ENCODE data around the gene GMDS. TPM values are rescaled to one million over a fixed set of nuclear protein-coding genes. Genes with fewer than 3 reads are reported as not detected.

The GMDS gene
- total and polyA plus RNA-seq, 2 of the 8 experiments (the other 6 are each of a cell fraction or from before 2014, with no cell fraction given): 16.8 to 50.0 TPM

DNA sequence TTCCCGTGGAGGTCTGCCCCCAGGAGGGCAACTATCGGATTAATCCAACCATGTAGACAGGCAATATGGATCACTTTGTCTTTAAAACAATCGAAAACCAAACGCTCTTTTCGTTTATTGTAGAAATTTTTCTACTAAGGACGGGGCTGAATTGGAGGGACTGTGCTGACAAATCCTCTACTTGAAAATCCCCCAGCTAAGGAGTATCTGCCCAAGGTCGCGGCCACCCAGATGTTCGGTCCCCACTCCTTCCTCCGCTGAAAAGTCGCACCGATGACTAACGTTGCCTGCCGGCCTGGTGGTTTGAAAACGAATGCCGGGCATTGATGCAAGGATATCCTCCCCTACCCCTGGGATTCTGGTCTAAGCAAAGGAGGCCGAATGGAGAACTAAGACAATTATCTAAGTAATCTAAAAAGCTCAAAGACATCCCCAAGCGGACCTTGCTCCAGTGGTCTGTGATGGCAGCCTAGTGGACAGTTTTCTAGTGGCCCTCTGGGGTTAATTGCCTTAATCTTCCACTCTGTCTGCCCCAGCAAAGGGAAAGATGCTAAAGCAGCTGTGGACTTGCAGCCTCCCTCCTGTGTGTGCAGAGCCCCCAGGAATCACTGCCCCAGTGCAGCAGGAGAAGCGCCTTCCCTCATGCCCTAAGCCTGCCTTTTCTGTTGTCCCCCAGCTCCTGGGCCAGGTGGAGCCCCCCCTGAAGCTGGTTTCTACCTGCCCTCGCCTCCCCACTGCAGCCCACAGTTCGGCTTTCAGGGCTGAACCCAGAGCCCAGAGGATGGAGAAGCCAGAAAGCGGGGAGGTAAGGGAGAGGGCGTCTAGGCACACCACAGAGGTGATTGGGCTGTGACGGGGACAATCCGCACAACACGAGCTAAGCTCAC is 639.3 kb downstream of the GMDS start:
- H3K23ac ChIP-seq (ENCODE audit: insufficient read length): no peak overlapping the region
- H2BK12ac ChIP-seq (ENCODE audit: low read depth, low read length): peak overlapping the region; percentile 96
- no peak overlapping the region for H3K56ac ChIP-seq (replicated peaks; ENCODE audit: insufficient read length, low read depth, low read length)
- H3K4me2 ChIP-seq (ENCODE audit: insufficient read depth in 1 of 2, low read depth in 2 of 2, low read length in 2 of 2): peak overlapping the region; percentile 81 to 93
- no peak overlapping the region for H4K8ac ChIP-seq (ENCODE audit: extremely low read depth, insufficient read depth, low read length)
- H2BK20ac ChIP-seq (ENCODE audit: low read length): peak overlapping the region; percentile 75
- no peak overlapping the region for H3K9ac ChIP-seq (replicated peaks in 1 of 4; ENCODE audit: extremely low read depth in 1 of 4, low read depth in 3 of 4, low read length in 3 of 4)
- H2BK15ac ChIP-seq (ENCODE audit: low read length): no peak overlapping the region
- ChIA-PET POLR2A (ENCODE audit: partially characterized antibody) (interaction anchor here (0.6 to 3.1 kb wide), 5 partner anchors 9 to 41 kb away, joined by 3 to 18 read pairs (median 4); no protein-coding TSS in a partner anchor), CTCF (ENCODE audit: partially characterized antibody) (interaction anchor here (0.6 to 4.5 kb wide), 17 partner anchors 10 to 1028 kb away, joined by 3 to 37 read pairs (median 4); no protein-coding TSS in a partner anchor)
- H2AFZ ChIP-seq (ENCODE audit: low read length): no peak overlapping the region
- no peak overlapping the region for H3K14ac ChIP-seq (ENCODE audit: insufficient read length)
- H3K27me3 ChIP-seq (replicated peaks in 1 of 4; ENCODE audit: control insufficient read depth in 3 of 4, extremely low read depth in 1 of 4, insufficient read depth in 3 of 4, low read length in 3 of 4): peaks cover 58 to 88% (median 78%) of the 10 kb centered on the region in 4 experiments
- no peak overlapping the region for H3K27ac ChIP-seq (ENCODE audit: low read depth, low read length)
- DNase-seq (ENCODE audit: low read depth in 1 of 2, low spot score in 2 of 2): no peak
- peak overlapping the region in 3 of 4 experiments; percentile 19 to 59 (median 32); a peak in 5 of 8 replicates for H3K4me3 ChIP-seq (ENCODE audit: extremely low read depth in 1 of 4, insufficient read depth in 2 of 4, low read depth in 3 of 4, low read length in 4 of 4)
- H4K91ac ChIP-seq (replicated peaks; ENCODE audit: insufficient read length, low read length): peak overlapping the region; percentile 22
- no peak overlapping the region for H4K5ac ChIP-seq (ENCODE audit: insufficient read length, low read depth, low read length)
- H2BK120ac ChIP-seq (replicated peaks; ENCODE audit: low read depth, low read length): no peak overlapping the region
- H2AK5ac ChIP-seq (ENCODE audit: low read depth, low read length): 0 out of 2 replicates have a peak overlapping the region, but pooled peaks have one; percentile 25
- H3K4ac ChIP-seq (replicated peaks; ENCODE audit: insufficient read length, low read depth, low read length): no peak overlapping the region
- 6% methylated on average over 26 of the region's 26 CpGs; no CpG with 5 or more reads in 1 of the 2 experiments for WGBS, 2 experiments (ENCODE audit: extremely low coverage in 1 of 2, insufficient coverage in 1 of 2, insufficient read length in 1 of 2, insufficient replicate concordance in 2 of 2, low coverage in 1 of 2, low lambda C conversion rate in 2 of 2, missing lambda C conversion rate in 1 of 2)
- no peak for FAIRE-seq
- no peaks in the 10 kb centered on the region for H3K79me1 ChIP-seq (ENCODE audit: low read depth, low read length)
- H4K20me1 ChIP-seq (replicated peaks in 1 of 2; ENCODE audit: control insufficient read depth in 1 of 2, insufficient read depth in 2 of 2, low read length in 2 of 2): peaks cover 4 to 11% of the 10 kb centered on the region in 2 experiments
- peaks cover 14 to 48% (median 21%) of the 10 kb centered on the region in 4 experiments for H3K4me1 ChIP-seq (replicated peaks in 1 of 4; ENCODE audit: control insufficient read depth in 3 of 4, insufficient read depth in 4 of 4, low read length in 3 of 4)
- H3K23me2 ChIP-seq (ENCODE audit: low read depth, low read length): peaks cover 24% of the 10 kb centered on the region; the same call in 1 of the 2 replicates
- peak overlapping the region; percentile 18; the same call in 1 of the 2 replicates for H2BK5ac ChIP-seq (ENCODE audit: low read depth, low read length)
- H3K36me3 ChIP-seq (ENCODE audit: control insufficient read depth in 2 of 4, insufficient read depth in 4 of 4, low read length in 3 of 4): peaks cover 0 to 14% (median 0%) of the 10 kb centered on the region in 4 experiments; a peak in 1 of 8 replicates
- peak overlapping the region; percentile 60; the same call in 1 of the 2 replicates for H3K18ac ChIP-seq (ENCODE audit: extremely low read depth, low read length)
- H3K79me2 ChIP-seq (ENCODE audit: control insufficient read depth in 1 of 2, insufficient read depth in 2 of 2, low read length in 2 of 2): no peaks in the 10 kb centered on the region
- no peaks in the 10 kb centered on the region; a peak in 1 of 4 replicates for H3K9me3 ChIP-seq (ENCODE audit: insufficient read depth in 2 of 2, low read depth in 1 of 2, low read length in 1 of 2)
- TF ChIP-seq BACH1 (IDR thresholded peaks at IDR 0.05; ENCODE audit: low read length) (no peak), RNF2 (IDR thresholded peaks at IDR 0.05; ENCODE audit: borderline replicate concordance, low read depth, low read length, missing control alignments, poor library complexity, severe bottlenecking) (peak; percentile 92), TCF12 (IDR thresholded peaks at IDR 0.05; ENCODE audit: low read depth, low read length) (no peak), RXRA (IDR thresholded peaks at IDR 0.05; ENCODE audit: insufficient read depth, low read depth, low read length) (no peak), POU5F1 (IDR thresholded peaks at IDR 0.05; ENCODE audit: low read depth, low read length) (no peak), GTF2F1 (IDR thresholded peaks at IDR 0.05; ENCODE audit: borderline replicate concordance, low read depth, low read length) (no peak), SUZ12 (IDR thresholded peaks at IDR 0.05; ENCODE audit: low read length) (peak; percentile 55), JUN (IDR thresholded peaks at IDR 0.05; ENCODE audit: low read depth, low read length) (no peak)
- TF ChIP-seq, protein P1, sequence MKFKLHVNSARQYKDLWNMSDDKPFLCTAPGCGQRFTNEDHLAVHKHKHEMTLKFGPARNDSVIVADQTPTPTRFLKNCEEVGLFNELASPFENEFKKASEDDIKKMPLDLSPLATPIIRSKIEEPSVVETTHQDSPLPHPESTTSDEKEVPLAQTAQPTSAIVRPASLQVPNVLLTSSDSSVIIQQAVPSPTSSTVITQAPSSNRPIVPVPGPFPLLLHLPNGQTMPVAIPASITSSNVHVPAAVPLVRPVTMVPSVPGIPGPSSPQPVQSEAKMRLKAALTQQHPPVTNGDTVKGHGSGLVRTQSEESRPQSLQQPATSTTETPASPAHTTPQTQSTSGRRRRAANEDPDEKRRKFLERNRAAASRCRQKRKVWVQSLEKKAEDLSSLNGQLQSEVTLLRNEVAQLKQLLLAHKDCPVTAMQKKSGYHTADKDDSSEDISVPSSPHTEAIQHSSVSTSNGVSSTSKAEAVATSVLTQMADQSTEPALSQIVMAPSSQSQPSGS (IDR thresholded peaks at IDR 0.05; ENCODE audit: low read length): no peak
